CMK (cell line): Measurements from ENCODE around the gene DNAH17.

Experiments used
- DNase-seq: peaks from one replicate; pipeline ENCODE4 v3.0.0-alpha.2; 2010; ENCODE audit warnings: low read depth

Gene DNAH17

DNA sequence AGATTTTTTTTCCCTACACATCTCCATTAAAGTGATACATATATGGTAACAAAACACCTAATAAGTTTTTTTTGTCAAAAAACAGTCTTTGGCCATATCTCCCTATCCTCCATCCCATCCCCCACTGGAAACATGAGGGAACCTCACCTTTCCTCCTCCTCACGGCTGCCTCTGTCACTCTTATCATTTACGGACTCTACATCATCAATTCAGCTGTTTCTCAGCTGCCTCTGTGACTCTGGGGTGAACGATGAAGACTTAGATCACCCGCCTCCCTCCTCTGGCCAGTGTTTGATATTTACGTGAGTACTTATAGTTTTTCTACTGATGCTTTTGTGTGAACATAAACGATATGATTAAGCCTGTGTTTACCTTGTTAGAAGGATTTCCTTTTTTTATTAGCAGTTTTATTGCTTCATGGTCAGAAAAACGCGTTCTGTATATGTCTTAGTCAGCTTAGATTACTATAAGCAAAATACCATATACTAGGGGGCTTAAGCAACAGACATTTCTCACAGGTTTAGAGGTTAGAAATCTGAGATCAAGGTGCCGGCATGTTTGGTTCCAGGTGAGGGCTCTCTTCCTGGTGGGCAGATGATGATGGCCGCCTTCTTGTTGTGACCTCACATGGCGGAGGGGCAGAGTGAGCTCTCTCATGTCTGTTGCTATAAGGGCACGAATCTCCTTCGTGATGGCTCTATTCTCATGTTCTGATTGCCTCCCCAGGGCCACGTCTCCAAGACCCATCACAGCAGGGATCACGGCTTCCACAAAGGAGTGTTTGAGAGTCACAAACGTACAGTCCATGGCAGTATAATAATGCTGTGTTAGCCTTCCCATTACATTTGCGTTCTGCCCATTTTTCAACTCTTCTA lies 32.1 kb downstream of the DNAH17 start:
- no peak for DNase-seq

DNA sequence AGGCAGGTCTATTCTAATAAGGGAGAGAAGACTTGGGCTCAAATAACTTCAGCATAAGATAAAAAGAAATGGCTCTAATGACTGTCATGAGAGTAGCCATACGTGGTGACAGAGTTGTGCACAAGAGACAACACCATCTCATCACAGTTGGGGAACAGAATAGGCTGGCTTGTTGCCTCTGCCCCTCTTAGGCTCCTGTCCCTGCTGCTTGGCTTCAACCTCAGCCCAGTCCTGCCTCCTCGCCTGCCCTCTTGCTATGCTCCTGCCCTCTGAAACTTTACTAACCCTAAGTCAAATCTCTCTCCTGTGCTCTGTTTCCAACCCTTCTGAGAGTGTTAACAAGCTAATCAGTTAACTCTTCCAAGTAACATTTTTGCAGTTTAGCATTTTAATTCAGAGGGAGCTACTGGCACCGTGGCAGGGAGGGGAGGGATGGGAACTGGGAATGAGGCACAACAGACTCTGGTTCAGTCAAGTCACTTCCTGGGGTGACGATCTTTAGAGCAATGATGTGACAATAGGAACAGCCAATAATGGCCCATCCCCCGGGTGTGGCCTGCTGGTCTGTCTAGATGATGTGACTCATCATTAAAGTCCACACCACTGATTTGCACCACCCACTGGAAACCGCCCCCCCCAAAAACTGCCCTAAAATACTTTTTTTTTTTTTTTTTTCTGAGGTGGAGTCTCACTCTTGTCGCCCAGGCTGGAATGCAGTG lies 35.5 kb downstream of the DNAH17 start:
- no peak for DNase-seq

DNA sequence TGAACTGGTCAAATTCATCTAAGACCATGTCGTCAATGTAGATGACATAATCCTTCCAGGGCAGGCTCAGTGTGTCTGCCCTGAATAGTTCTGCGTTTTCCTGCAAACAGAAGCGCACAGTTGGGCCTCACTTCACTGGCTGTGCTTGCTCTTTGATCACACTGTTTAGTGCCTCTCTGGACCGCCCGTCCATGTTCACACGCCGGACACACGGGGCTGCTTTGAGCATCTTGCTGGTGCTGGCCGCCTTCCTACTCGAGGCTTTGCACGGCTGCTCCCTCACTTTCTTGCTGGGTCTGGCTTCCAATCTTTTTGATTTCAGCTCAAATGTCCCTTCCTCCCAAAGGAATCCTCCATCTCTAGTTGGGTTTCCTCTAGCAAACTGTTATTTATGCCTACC lies 37.4 kb downstream of the DNAH17 start:
- DNase-seq, result no peak

GRCh38 chr17:78538033-78538776 lies 39.0 kb downstream of the DNAH17 start:
- DNase-seq, result no peak

DNA sequence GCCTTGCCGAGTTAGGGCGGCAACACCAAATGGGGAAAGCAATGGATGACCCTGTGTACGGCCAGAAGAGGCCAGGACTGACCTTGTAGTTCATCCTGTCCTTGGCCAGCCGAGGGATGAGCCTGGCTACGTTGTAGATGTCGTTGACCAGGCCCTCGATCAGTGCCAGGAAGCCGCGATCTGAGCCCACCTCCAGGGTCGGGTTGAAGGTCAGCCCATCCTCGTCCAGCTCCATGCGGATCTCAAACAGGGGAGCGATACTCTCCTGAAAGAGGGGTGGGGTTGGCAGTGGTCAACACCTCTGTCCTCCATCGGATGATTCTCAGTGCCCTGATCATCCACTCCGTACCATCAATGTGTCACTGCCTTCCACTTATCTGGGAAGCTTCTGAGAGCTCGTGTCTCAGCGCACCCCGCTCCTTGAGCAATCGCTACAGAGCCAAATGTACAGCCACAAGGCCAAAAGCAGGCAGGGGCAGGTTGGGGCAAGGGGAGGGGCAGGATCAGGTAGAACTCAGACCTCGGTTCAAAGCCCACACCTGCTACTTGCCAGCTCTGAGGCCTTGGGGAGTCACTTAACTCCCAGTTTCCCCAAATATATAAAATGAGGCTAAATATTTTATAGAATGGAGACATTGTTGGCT lies 39.9 kb downstream of the DNAH17 start:
- DNase-seq, result no peak

DNA sequence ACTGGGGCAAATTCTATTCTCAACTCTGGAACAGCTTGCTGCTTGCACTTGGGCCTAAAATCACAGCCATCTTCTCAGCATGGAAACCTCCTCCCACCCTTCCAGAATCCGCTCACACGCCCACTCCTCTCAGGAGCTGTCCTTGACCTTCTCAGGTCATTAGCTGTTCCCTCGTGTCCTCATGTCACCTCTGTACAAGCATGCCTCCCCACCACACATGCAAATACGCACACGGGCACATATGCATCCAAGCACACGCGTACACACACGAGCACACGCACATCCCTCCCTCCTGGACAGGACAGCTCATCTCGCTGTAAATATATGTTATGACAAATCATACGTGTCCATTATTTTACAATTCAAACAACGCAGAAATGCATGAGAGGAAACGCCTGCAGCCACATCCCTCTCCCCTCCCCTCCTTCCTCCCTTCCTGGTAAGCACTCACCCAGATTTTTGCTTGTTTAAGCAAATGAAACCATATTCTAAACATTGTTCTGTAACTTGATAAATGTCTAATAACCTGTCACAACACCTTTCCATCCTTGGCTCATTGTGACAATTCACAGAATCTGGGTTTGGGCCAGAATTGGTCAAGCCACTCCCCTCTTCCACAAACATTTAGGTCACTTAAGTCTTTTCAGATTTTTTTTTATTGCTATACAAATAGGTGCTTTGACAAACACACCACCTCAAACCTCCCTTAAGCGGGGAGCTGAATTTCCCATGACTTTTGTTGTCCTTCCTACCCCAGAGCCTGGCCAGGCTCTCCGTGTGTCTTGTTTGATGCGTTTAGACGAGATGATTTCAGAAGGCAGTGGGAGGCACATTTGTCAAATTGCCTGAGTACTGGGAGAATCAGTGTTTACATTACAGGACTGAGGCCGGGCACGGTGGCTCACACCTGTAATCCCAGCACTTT lies 41.7 kb downstream of the DNAH17 start:
- DNase-seq, result no peak

GRCh38 chr17:78534492-78535272 lies 42.5 kb downstream of the DNAH17 start:
- DNase-seq, result no peak

GRCh38 chr17:78532922-78533640 lies 44.1 kb downstream of the DNAH17 start:
- no peak for DNase-seq

- DNase-seq, result no peak
Observed at GRCh38 chr17:78532311-78532710, 44.9 kb downstream of the DNAH17 start.

GRCh38 chr17:78530675-78531074 lies 46.5 kb downstream of the DNAH17 start:
- DNase-seq, result no peak

DNA sequence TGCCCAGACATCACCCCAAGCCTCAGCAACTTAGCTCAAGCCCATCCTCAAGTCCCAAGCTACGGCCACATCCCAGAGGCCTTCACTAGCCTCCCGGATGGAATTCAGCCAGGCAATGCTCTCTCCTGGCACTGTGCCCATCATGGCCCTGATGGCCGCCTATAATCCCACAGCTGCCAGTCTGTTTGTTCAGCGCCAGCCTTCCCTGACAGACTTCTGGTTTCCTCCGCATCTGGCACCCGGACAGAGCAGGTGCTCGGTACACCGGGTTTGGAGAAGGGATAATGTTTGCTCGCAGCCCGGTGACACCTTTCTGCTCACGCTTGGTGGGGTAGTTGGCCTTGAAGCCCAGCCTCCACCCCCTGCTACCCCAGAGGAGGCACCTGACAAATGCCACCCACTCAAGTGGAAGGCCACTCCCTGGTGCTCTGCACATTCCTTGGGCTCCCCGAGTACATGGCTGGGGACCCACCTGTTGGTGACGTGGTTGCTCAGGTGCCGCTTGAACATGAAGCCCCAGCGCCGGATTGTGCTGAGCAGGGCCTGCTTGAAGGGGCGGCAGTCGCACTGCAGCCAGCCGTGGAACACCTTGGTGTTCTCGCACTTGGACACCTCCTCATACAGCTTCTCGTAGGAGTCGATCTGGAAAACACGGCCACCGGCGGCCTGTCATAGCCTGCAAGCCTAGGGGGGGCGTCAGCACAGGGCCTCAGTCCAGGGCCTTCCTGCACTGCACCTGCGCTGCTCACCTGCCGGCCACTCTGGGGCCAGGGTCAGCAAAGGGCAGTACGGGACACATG lies 47.1 kb downstream of the DNAH17 start:
- DNase-seq, result no peak

GRCh38 chr17:78529251-78529650 lies 47.9 kb downstream of the DNAH17 start:
- DNase-seq, result no peak

DNA sequence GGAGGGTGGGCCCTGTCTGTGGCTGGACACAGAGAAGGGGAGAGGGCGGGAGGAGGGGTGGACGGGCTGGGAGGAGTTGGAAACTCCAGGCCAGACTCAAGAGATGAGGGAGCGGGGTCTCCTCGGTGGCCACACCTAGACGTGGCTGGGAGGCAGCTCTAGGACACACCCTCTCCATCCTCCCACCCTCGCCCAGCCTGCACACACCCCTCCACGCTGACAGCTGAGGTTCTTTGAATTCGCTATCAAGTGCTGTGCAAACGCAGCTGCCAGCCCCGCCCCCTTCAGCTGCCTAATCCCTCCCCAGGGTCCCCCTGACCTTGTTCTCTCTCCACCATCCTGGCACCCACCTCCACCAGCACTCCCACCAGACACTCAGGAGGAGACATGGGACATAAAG lies 48.7 kb downstream of the DNAH17 start:
- no peak for DNase-seq

GRCh38 chr17:78527345-78527744 lies 49.9 kb downstream of the DNAH17 start:
- no peak for DNase-seq

- no peak for DNase-seq
Observed at GRCh38 chr17:78526231-78527025, 50.8 kb downstream of the DNAH17 start.

GRCh38 chr17:78525511-78526160 lies 51.6 kb downstream of the DNAH17 start:
- DNase-seq, result no peak

DNA sequence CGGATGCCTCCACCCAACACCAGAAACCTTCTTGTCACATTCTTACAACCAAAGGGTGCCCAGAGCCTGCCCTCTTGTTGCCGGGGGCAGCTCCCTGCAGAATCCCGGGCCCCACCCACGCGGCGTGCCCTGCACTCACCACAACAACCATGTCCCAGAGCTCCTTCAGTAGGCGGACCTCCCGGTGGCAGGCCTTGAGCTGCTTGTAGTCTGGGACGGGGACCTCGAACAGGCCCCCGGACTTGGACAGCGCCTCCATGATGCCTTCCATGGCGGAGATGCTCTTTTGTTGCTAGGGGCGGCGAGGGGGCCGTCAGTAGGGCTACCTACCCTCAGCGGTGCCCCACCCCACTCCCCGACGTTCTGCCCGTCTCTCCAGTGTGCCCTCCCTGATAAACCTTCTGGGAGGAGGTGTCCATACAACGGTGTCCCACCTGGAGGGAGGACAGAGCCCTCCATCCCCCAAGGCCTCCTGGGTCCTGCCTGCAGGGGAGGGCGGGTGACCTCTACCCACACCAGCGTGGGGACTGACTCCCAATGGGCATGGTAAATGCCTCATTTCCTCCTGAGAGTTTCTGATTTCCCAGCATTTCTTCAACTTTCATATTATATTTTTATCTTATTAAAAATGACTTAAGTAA lies 52.2 kb downstream of the DNAH17 start:
- DNase-seq, result no peak
